ENCODE data around the gene OGN. TPM values are rescaled to one million over a fixed set of nuclear protein-coding genes. Genes with fewer than 3 reads are reported as not detected.

OGN gene
- polyA plus RNA-seq, 3 donors = 0.98 to 31.8 (median 10.6) TPM

DNA sequence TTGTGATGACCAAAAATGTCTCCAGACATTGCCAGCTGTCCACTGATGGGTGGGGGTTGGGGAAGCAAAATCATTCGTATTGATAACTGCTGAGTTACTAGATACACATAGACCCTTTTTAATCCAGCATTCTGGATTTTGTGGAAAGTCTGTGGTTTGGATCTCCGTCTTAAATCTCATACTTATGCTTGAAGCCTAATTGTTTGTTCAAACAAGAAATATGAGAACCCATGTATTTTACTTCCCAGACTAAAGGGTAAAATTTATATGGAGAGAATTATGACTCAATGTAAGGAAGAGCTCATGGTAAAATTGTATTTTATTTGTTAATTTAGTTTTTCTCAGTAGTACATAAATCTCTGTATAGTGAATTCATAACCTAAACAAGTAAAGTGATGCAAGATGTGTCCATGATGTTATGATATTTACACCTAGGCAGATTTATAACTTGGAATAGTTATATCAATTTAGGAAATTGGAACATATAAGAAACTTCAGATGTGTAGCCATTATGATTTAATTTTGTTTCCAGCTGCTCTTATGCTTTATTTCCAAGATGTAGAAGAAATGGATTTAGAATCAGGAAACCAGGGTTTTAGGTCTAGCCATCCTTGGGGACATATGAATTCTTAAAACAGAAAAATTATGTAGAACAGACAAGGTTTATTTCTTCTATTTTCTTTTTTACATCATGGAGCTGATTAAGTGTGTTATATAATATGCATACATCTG, 4.5 kb upstream of the OGN start:
- H3K27ac ChIP-seq (ENCODE audit: low read depth, low read length) = no peak overlapping the region
- 91 to 95% (median 93%) methylated on average over 2 of the region's 2 CpGs for WGBS, 3 donors

GRCh38 chr9:92407818-92408217, 3.4 kb upstream of the OGN start:
- H3K27ac ChIP-seq (ENCODE audit: low read depth, low read length) = no peak overlapping the region
- WGBS, 3 donors = 94 to 98% (median 97%) methylated on average over 2 of the region's 2 CpGs

GRCh38 chr9:92406477-92406876, 2.1 kb upstream of the OGN start:
- WGBS, 3 donors = 27 to 73% (median 32%) methylated on average over 3 of the region's 3 CpGs
- H3K27ac ChIP-seq (ENCODE audit: low read depth, low read length) = no peak overlapping the region

DNA sequence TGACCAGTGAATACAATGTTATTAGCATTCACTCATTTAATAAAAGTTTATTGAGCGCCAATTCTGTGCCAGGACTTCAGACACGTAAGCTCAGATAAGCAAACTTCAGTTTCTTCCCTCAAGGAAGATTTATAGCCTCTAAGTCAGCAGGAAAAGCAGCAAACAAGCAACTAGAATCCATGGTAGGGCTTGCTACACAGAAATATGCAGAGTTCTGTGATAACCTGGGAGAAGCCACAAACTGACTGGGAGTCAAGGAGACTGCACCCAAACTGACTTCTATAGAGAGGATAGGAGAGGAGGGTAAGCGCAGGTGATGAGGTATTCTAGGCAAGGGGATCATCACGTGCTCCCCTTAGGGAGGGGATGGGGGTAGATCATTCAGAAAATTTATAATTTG, 1.4 kb upstream of the OGN start:
- H3K27ac ChIP-seq (ENCODE audit: low read depth, low read length) = no peak overlapping the region

GRCh38 chr9:92402826-92403745, 1.3 kb downstream of the OGN start:
- 48 to 68% (median 62%) methylated on average over 5 of the region's 5 CpGs for WGBS, 3 donors
- H3K27ac ChIP-seq (ENCODE audit: low read depth, low read length) = no peak overlapping the region

More for the DNA sequence above, 1.4 kb upstream of the OGN start:
- 66 to 72% (median 69%) methylated on average over 4 of the region's 4 CpGs for WGBS, 3 donors

DNA sequence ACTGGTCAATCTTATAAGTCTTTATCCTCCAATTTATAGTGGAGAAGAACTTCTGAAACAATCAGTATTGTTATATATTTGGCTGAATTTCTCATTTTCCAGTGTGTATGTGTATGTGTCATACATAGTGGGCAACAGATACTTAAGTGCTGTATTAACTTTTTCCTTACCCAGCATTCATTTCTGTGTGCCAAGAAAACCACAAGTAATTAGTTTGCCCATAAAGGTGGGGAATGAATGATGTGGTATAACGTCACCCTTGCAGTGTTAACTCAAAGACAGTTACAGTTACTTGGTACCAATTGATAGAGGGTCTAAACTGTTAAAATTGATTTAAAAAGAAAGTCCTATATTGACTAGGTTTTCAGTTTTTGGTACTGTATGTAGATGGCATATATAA, 2.0 kb downstream of the OGN start:
- no peak overlapping the region for H3K27ac ChIP-seq (ENCODE audit: low read depth, low read length)
- WGBS, 3 donors = 68 to 70% (median 68%) methylated on average over 1 of the region's 1 CpG

DNA sequence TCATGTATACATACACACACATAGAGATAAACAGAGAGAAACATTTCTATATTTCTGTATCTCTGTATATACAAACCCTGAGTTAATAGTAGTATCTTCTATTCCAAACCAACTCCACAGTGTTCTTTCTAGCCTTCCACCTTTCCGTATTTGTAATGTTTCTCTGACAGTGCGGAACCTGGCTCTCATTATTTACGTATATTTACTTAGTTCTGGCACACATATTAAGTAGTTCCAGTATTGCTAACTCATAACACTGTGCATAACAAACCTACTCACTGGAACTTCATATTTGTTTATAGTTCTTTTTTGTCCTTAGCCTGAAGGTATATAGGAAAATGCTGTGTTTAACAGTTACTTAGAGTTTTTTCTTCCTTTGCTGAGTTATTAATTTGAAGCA, 6.5 kb downstream of the OGN start:
- 83 to 99% (median 97%) methylated on average over 3 of the region's 3 CpGs for WGBS, 3 donors
- H3K27ac ChIP-seq (ENCODE audit: low read depth, low read length) = no peak overlapping the region

- no peak overlapping the region for H3K27ac ChIP-seq (ENCODE audit: low read depth, low read length)
- 92 to 100% (median 100%) methylated on average over 1 of the region's 1 CpG for WGBS, 3 donors
Observed at GRCh38 chr9:92395617-92396016, 8.8 kb downstream of the OGN start.

GRCh38 chr9:92393686-92394085, 10.7 kb downstream of the OGN start:
- WGBS, 3 donors = 10 to 40% (median 32%) methylated on average over 1 of the region's 1 CpG
- no peak overlapping the region for H3K27ac ChIP-seq (ENCODE audit: low read depth, low read length)

- WGBS, 3 donors = 76 to 85% (median 82%) methylated on average over 2 of the region's 2 CpGs
- H3K27ac ChIP-seq (ENCODE audit: low read depth, low read length) = no peak overlapping the region
Observed at GRCh38 chr9:92392690-92393089, 11.7 kb downstream of the OGN start.

DNA sequence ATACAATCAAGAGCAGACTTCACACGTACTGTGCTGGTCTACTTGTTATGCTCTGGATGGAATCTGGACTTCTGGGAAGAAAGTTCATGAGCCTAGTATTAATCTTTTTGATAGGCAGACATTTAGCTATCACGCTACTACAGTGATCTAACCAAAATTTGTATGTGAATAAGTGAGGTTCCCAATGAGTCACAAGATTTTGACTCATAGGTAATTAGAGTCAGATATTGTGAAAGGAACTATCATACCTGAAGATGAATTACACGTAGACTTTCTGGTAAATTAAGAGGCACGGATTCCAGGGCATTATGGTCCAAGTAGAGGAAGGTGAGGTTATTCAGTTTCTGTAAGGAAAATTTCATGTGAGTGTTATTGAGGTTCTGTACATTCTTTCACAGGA, 18.4 kb downstream of the OGN start:
- 79 to 91% (median 89%) methylated on average over 4 of the region's 4 CpGs for WGBS, 3 donors
- no peak overlapping the region for H3K27ac ChIP-seq (ENCODE audit: low read depth, low read length)

GRCh38 chr9:92385477-92385876, 18.9 kb downstream of the OGN start:
- WGBS, 3 donors = 36 to 60% (median 60%) methylated on average over 6 of the region's 6 CpGs
- no peak overlapping the region for H3K27ac ChIP-seq (ENCODE audit: low read depth, low read length)

DNA sequence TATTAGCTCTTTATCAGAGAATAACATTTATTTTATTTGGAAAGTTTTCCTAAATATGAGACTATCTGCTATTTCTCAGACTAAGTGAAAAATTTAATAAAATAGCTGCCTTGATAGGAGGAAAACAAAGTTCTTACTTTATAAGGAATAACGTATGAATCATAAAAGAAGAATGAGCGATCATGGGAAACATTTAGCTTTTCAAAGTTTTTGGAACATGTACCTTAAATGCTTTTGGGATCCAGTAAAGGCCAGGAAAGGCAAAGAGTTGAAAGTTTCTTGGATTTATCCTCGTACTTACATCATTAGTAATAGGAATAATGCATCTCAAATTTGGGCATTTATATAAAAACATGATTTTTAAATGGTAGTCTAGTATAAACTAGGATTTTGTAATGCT, 19.4 kb downstream of the OGN start:
- WGBS, 3 donors = 70 to 75% (median 70%) methylated on average over 3 of the region's 3 CpGs
- H3K27ac ChIP-seq (ENCODE audit: low read depth, low read length) = no peak overlapping the region

DNA sequence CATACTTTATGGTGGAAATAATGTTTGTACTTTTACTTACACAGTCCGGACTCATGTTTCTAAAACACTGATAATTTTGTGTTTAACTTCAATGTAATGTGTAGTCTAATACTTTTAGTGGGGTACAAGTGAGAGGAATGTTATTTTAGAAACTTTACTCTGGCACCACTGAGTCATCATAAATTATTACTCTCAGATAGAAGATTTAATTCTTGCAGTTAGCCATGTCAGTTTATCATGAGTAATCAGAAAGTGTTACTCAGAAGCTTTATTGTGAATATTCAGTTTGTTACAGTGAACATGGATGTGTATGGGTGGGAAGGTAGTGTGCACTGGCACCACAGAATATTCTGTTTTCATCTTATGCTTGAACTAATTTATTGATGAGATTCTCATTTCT, 20.0 kb downstream of the OGN start:
- H3K27ac ChIP-seq (ENCODE audit: low read depth, low read length) = no peak overlapping the region

GRCh38 chr9:92381775-92382174, 22.6 kb downstream of the OGN start:
- 87 to 93% (median 88%) methylated on average over 2 of the region's 2 CpGs for WGBS, 3 donors
- no peak overlapping the region for H3K27ac ChIP-seq (ENCODE audit: low read depth, low read length)

More for the DNA sequence above, 20.0 kb downstream of the OGN start:
- 83 to 94% (median 86%) methylated on average over 1 of the region's 1 CpG for WGBS, 3 donors

- no peak overlapping the region for H3K27ac ChIP-seq (ENCODE audit: low read depth, low read length)
- WGBS, 3 donors = 98% methylated on average over 2 of the region's 2 CpGs
Observed at GRCh38 chr9:92380603-92381002, 23.8 kb downstream of the OGN start.

- H3K27ac ChIP-seq (ENCODE audit: low read depth, low read length) = no peak overlapping the region
- WGBS, 3 donors = 67 to 86% (median 81%) methylated on average over 7 of the region's 7 CpGs
Observed at GRCh38 chr9:92378865-92379560, 25.4 kb downstream of the OGN start.

DNA sequence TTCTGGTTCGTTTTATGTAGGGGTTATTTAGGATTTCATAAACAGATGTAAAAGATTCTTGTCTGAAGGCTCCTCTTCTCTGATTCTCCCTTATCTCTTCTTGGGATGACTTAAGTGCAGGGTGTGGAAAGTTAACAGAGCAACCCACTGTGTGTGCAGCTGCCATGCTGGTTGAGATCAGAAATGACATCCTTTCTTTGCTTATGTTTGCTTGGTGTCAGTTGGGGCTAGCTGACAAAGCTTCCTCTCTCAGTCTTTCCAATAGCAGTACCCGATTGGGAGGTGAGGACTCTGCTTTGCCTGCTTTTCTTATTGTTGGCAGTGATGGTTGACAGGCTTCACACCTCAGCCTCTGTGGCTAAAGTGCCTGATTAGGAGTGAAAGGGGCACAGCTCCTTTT, 26.5 kb downstream of the OGN start:
- no peak overlapping the region for H3K27ac ChIP-seq (ENCODE audit: low read depth, low read length)
- WGBS, 3 donors = 56 to 73% (median 72%) methylated on average over 2 of the region's 2 CpGs

DNA sequence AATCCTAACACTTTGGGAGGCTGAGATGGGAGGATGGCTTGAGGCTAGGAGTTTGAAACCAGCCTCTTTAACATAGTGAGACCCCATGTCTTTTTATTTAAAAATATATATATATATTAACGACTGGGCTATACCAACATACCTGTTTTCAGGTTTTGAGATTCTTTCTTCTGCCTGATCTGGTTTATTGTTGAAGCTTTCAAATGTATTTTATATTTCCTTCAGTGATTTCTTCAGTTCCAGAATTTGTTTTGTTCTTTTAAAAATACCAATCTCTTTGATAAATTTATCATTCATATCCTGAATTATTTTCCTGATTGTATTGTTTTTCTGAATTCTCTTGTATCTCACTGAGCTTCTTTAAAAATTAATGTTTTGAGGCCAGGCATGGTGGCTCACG, 31.2 kb downstream of the OGN start:
- 97 to 99% (median 98%) methylated on average over 2 of the region's 2 CpGs for WGBS, 3 donors
- H3K27ac ChIP-seq (ENCODE audit: low read depth, low read length) = no peak overlapping the region

All from adipose tissue (tissue), 3 donors.